K562 (cell line): Measurements from ENCODE around the gene SKP2. TPM values are rescaled to one million over a fixed set of nuclear protein-coding genes. Genes with fewer than 3 reads are reported as not detected.

Experiments
- ATAC-seq: fragments of 200-7000 bp; cut with Tn5 transposase; 3 replicates; pipeline ENCODE4 v1.9.1; 2020; ENCODE audit warnings: moderate library complexity
- BruUV-seq: library from RNA; stranded (reverse); fragments of 400-500 nt; replicated peaks from 2 replicates; lab custom pipeline; 2021; lab: Mats Ljungman, UMichigan
- CTCF ChIA-PET: fragments of 300-600 bp; formaldehyde crosslinking; extraction: SDS; loops from one replicate; lab custom pipeline; 2021; ENCODE audit warnings: low intra/inter-chr PET ratio; lab: Yijun Ruan, JAX
- POLR2A ChIA-PET: fragments of 300-600, 350-650 bp; sonication (Branson Sonifier 250); formaldehyde crosslinking; extraction: SDS; loops from one replicate; lab custom pipeline; 2021; ENCODE audit warnings: antibody characterized with exemption, inconsistent platforms; lab: Yijun Ruan, JAX
- DNase-seq, 4 experiments: peaks; one replicate each; pipeline versions ENCODE4 v3.0.0 to v3.0.0-alpha.2; 2011 to 2018; ENCODE audit warnings: low spot score in 3 of 4, mixed read lengths in 3 of 4; ENCODE audit errors: extremely low read depth in 1 of 4
- FAIRE-seq: peaks from 2 replicates; lab custom pipeline; 2011; peaks lifted over from hg19 to GRCh38; lab: Jason Lieb, UNC
- H2AFZ ChIP-seq: 2 replicates; pipeline ENCODE4 v1.6.0; 2011; ENCODE audit warnings: low read depth, low read length, control low read depth, inconsistent platforms
- H3K27ac ChIP-seq: fragments of 200-600 bp; 3 replicates; pipeline ENCODE4 v1.8.0; 2011; ENCODE audit warnings: low read depth, mild to moderate bottlenecking, control low read depth, inconsistent platforms, low read length, moderate library complexity, mixed read lengths; ENCODE audit errors: extremely low read depth
- H3K27me3 ChIP-seq, 2 experiments: fragments of 300-600 bp in 1 of 2; 2 replicates in 1 of 2; 3 replicates in 1 of 2; pipeline versions ENCODE4 v1.6.0 to v1.8.0; 2011; ENCODE audit warnings: inconsistent platforms in 2 of 2, low read length in 2 of 2, mild to moderate bottlenecking in 1 of 2, mixed read lengths in 1 of 2, moderate library complexity in 1 of 2; ENCODE audit not compliant: control insufficient read depth in 2 of 2, insufficient read depth in 2 of 2
- H3K36me3 ChIP-seq: fragments of 300-600 bp; 3 replicates; pipeline ENCODE4 v1.8.0; 2011; ENCODE audit warnings: mild to moderate bottlenecking, low read length, inconsistent platforms; ENCODE audit not compliant: control insufficient read depth, insufficient read depth
- H3K4me1 ChIP-seq, 2 experiments: fragments of 200-600 bp in 1 of 2; replicated peaks in 1 of 2; 2 replicates in 1 of 2; 3 replicates in 1 of 2; pipeline versions ENCODE4 v1.5.1 to v1.8.0; 2011; ENCODE audit warnings: inconsistent platforms in 2 of 2, low read length in 2 of 2, mild to moderate bottlenecking in 1 of 2, mixed read lengths in 1 of 2, moderate library complexity in 1 of 2; ENCODE audit not compliant: control insufficient read depth in 2 of 2, insufficient read depth in 2 of 2
- H3K4me2 ChIP-seq: 2 replicates; pipeline ENCODE4 v1.6.1; 2011; ENCODE audit warnings: low read length, control low read depth, inconsistent platforms, mixed read lengths; ENCODE audit not compliant: insufficient read depth
- H3K4me3 ChIP-seq: fragments of 200-600 bp; sonication (generic), shearing (Covaris generic); 2 replicates; pipeline ENCODE4 v1.5.1; 2016; ENCODE audit warnings: control low read depth, inconsistent platforms
- H3K79me2 ChIP-seq: fragments of 200-600 bp; 3 replicates; pipeline ENCODE4 v1.8.0; 2011; ENCODE audit warnings: low read length, inconsistent platforms; ENCODE audit not compliant: control insufficient read depth, insufficient read depth
- H3K9ac ChIP-seq, 2 experiments: 2 replicates each; pipeline versions ENCODE4 v1.6.0 to v1.6.1; 2011; ENCODE audit warnings: low read depth in 2 of 2, low read length in 2 of 2, control low read depth in 1 of 2, inconsistent platforms in 1 of 2, mild to moderate bottlenecking in 1 of 2, mixed read lengths in 1 of 2; ENCODE audit not compliant: insufficient read depth in 1 of 2
- H3K9me1 ChIP-seq: one replicate; pipeline ENCODE4 v1.6.0; 2011; ENCODE audit warnings: inconsistent platforms, mild to moderate bottlenecking, low read length, moderate library complexity; ENCODE audit not compliant: control insufficient read depth, insufficient read depth
- H3K9me3 ChIP-seq: replicated peaks from 2 replicates; pipeline ENCODE4 v1.5.1; 2011; ENCODE audit warnings: low read depth, low read length, inconsistent platforms; ENCODE audit not compliant: control insufficient read depth, insufficient read depth
- H4K20me1 ChIP-seq: replicated peaks from 2 replicates; pipeline ENCODE4 v1.6.1; 2011; ENCODE audit warnings: low read length, inconsistent platforms, mixed read lengths; ENCODE audit not compliant: control insufficient read depth, insufficient read depth
- KAT8 ChIP-seq: fragments of 450-650 bp; IDR thresholded peaks from 2 replicates; pipeline ENCODE4 v1.6.1; 2016; ENCODE audit warnings: low read depth, mild to moderate bottlenecking
- MXD1 ChIP-seq: fragments of 250-450 bp; sonication (Bioruptor Pico); IDR thresholded peaks from 2 replicates; pipeline ENCODE4 v1.8.0; 2021; ENCODE audit warnings: borderline replicate concordance, mild to moderate bottlenecking, moderate library complexity; ENCODE audit not compliant: poor library complexity, severe bottlenecking
- NCOA6 ChIP-seq: fragments of 450-650 bp; IDR thresholded peaks from 2 replicates; pipeline ENCODE4 v1.6.1; 2017; ENCODE audit warnings: mild to moderate bottlenecking
- POLR2AphosphoS5 ChIP-seq: IDR thresholded peaks from 2 replicates; pipeline ENCODE4 v1.6.1; 2011; ENCODE audit warnings: mild to moderate bottlenecking, low read depth, low read length, moderate library complexity; ENCODE audit not compliant: control insufficient read depth, insufficient read depth
- SMC3 ChIP-seq: conservative IDR thresholded peaks from 2 replicates; pipeline ENCODE4 v1.6.1; 2011; ENCODE audit warnings: low read depth, low read length, improper control_type of control experiment; ENCODE audit not compliant: insufficient read depth
- TBL1XR1 ChIP-seq, 2 experiments: IDR thresholded peaks; 2 replicates each; pipeline ENCODE4 v1.6.1; 2012; ENCODE audit warnings: improper control_type of control experiment in 2 of 2, low read length in 2 of 2, mild to moderate bottlenecking in 1 of 2
- THRB ChIP-seq: fragments of 450-650 bp; formaldehyde crosslinking; conservative IDR thresholded peaks from 2 replicates; pipeline ENCODE4 v1.4.0; 2022; ENCODE audit warnings: mild to moderate bottlenecking, missing genetic modification characterization
- ZBTB33 ChIP-seq: sonication (generic); formaldehyde crosslinking; IDR thresholded peaks from 2 replicates; pipeline ENCODE4 v1.8.1; 2023; ENCODE audit warnings: mild to moderate bottlenecking, missing genetic modification reagents
- ZC3H8 ChIP-seq: fragments of 450-650 bp; IDR thresholded peaks from 2 replicates; pipeline ENCODE4 v1.6.1; 2017
- ZNF133 ChIP-seq: fragments of 250-450 bp; sonication (Bioruptor Pico); IDR thresholded peaks from 2 replicates; pipeline ENCODE4 v1.4.0; 2020; ENCODE audit warnings: mild to moderate bottlenecking
- WGBS: fragments of 100-300 bp; shearing (Covaris generic); methylation state at CpG from one replicate; pipeline ENCODE4 v1.1.6; 2016; ENCODE audit warnings: low coverage, mixed read lengths; ENCODE audit not compliant: insufficient coverage; ENCODE audit errors: missing lambda C conversion rate; 5-methylcytosine and 5-hydroxymethylcytosine counted together
- in situ Hi-C: fragments of 300-500 bp; cut with MboI; formaldehyde crosslinking; loops from 4 replicates; pipeline ENCODE4 v1.15.0; 2018; ENCODE audit warnings: inconsistent platforms, mixed read lengths
- intact Hi-C: fragments of 100-400 bp; cut with micrococcal nuclease; formaldehyde crosslinking; loops from 2 replicates; pipeline ENCODE4 v1.14.2; 2022
- polyA plus RNA-seq, 8 experiments: library from polyadenylated mRNA; depleted of rRNA in 4 of 8; stranded (reverse) in 5 of 8; unstranded in 3 of 8; fragments of >200 nt; fragmentation: Nextera tagmentation in 2 of 8; fragmentation: Illumina TruSeq in 1 of 8; extraction: Ambion mirVana in 2 of 8; extraction: Trizol in 1 of 8; gene quantifications; 2 replicates each; pipeline versions ENCODE4 v1.2.1 to v1.2.3, GENCODE V29; 2011 to 2014; ENCODE audit warnings: inconsistent platforms in 1 of 8, missing spikeins in 1 of 8
- total RNA-seq, 7 experiments: library from RNA; depleted of rRNA in 6 of 7; stranded (reverse); fragments of >200 nt in 6 of 7; fragmentation: Illumina TruSeq in 2 of 7; extraction: Trizol in 2 of 7; gene quantifications; 2 replicates each; pipeline versions ENCODE4 v1.2.1 to v1.2.3, GENCODE V29; 2011 to 2021; ENCODE audit warnings: low replicate concordance in 1 of 7

The SKP2 gene
- total and polyA plus RNA-seq, 9 of the 15 experiments (the other 6 are each of a cell fraction or from before 2014, with no cell fraction given): 30.0 to 97.5 (median 80.8) TPM

- Histone ChIP-seq H3K36me3 (peaks cover 77% of the 10 kb centered on the region), H3K4me1 (peaks cover 6 to 10% of the 10 kb centered on the region in 2 experiments), H3K4me3 (no peak overlapping the region), H3K4me2 (no peak overlapping the region), H3K79me2 (peaks cover 91% of the 10 kb centered on the region), H3K9ac (no peak overlapping the region), H3K9me1 (no peaks in the 10 kb centered on the region), H4K20me1 (no peaks in the 10 kb centered on the region), H2AFZ (no peak overlapping the region), H3K9me3 (no peaks in the 10 kb centered on the region), H3K27me3 (no peaks in the 10 kb centered on the region), H3K27ac (no peak overlapping the region)
- no peak for ATAC-seq
- WGBS: 89% methylated on average over 7 of the region's 7 CpGs
- POLR2A ChIA-PET: no interaction called here
- CTCF ChIA-PET: no interaction called here
- BruUV-seq: no TSS peak
- no peak for DNase-seq
- intact Hi-C loops: no loop called here
- FAIRE-seq: no peak
- in situ Hi-C loops: no loop called here
- TF ChIP-seq KAT8 (no peak), POLR2AphosphoS5 (no peak), TBL1XR1 (IDR thresholded peaks at IDR 0.05; ENCODE audit: low read length in 2 of 2) (no peak), ZBTB33 (CRISPR knock-in tag) (no peak), SMC3 (no peak), MXD1 (no peak), NCOA6 (no peak), ZC3H8 (no peak), THRB (CRISPR knock-in tag) (no peak), ZNF133 (CRISPR knock-in tag) (no peak)
Observed at GRCh38 chr5:36155291-36155690, 3.4 kb downstream of the SKP2 start.
